Amygdala (tissue), 56 donors: ENCODE data around the gene FOXP1.

ENCODE experiments used
- DNase-seq, 56 donors: peaks; one replicate each; lab custom pipeline; 2025; lab: John Stamatoyannopoulos, UW

FOXP1 gene

GRCh38 chr3:71231680-71232079, 351.8 kb downstream of the FOXP1 start:
- no peak for DNase-seq

- peak in 1 of 56 donors; percentile 23 for DNase-seq
Measured at GRCh38 chr3:71229905-71230657, 353.4 kb downstream of the FOXP1 start.

- no peak for DNase-seq
Measured at GRCh38 chr3:71228156-71228866, 355.2 kb downstream of the FOXP1 start.

GRCh38 chr3:71227270-71227661, 356.3 kb downstream of the FOXP1 start:
- DNase-seq: no peak

- peak in 3 of 56 donors; percentile 10 to 49 (median 12) for DNase-seq
Measured at GRCh38 chr3:71226565-71227269, 356.8 kb downstream of the FOXP1 start.

- DNase-seq: no peak
Measured at GRCh38 chr3:71225951-71226564, 357.5 kb downstream of the FOXP1 start.

GRCh38 chr3:71225002-71225684, 358.4 kb downstream of the FOXP1 start:
- no peak for DNase-seq

- no peak for DNase-seq
Measured at GRCh38 chr3:71219744-71220638, 363.5 kb downstream of the FOXP1 start.

GRCh38 chr3:71218508-71218907, 365.0 kb downstream of the FOXP1 start:
- no peak for DNase-seq

GRCh38 chr3:71217640-71218222, 365.8 kb downstream of the FOXP1 start:
- DNase-seq: no peak

- DNase-seq: no peak
Measured at GRCh38 chr3:71215351-71215750, 368.2 kb downstream of the FOXP1 start.

- no peak for DNase-seq
Measured at GRCh38 chr3:71214797-71215196, 368.7 kb downstream of the FOXP1 start.

- no peak for DNase-seq
Measured at GRCh38 chr3:71214016-71214415, 369.5 kb downstream of the FOXP1 start.

- DNase-seq: no peak
Measured at GRCh38 chr3:71211083-71211482, 372.4 kb downstream of the FOXP1 start.

GRCh38 chr3:71210257-71211007, 373.1 kb downstream of the FOXP1 start:
- no peak for DNase-seq

- DNase-seq: no peak
Measured at GRCh38 chr3:71208211-71209095, 375.1 kb downstream of the FOXP1 start.

GRCh38 chr3:71207632-71208031, 375.9 kb downstream of the FOXP1 start:
- DNase-seq: no peak
